Fibroblast of pulmonary artery (primary cell): ENCODE results near the gene PRSS16.
A peak's percentile ranks its signal among the peaks of the same experiment; 100 is the strongest.

Experiments
- DNase-seq: peaks from one replicate; pipeline ENCODE4 v3.0.0-alpha.2; 2010; ENCODE audit warnings: low read depth
- H3K4me3 ChIP-seq: replicated peaks from 2 replicates; pipeline ENCODE4 v1.5.1; 2011; ENCODE audit warnings: low read depth, mild to moderate bottlenecking, control low read depth, low read length, moderate library complexity
- CTCF ChIP-seq: IDR thresholded peaks from 2 replicates; pipeline ENCODE4 v1.5.1; 2011; ENCODE audit warnings: mild to moderate bottlenecking, control low read depth, low read length, inconsistent platforms; ENCODE audit errors: missing control alignments

PRSS16 gene

GRCh38 chr6:27275025-27275956, 27.8 kb downstream of the PRSS16 start:
- TF ChIP-seq CTCF, result no peak
- DNase-seq, result no peak
- no peak overlapping the region for H3K4me3 ChIP-seq

- DNase-seq, result no peak
- peak overlapping the region; percentile 49 for H3K4me3 ChIP-seq
- TF ChIP-seq CTCF, result no peak
Measured at GRCh38 chr6:27279513-27280063, 32.1 kb downstream of the PRSS16 start.

- peak; percentile 45 for DNase-seq
- TF ChIP-seq CTCF, result no peak
- H3K4me3 ChIP-seq, result peak overlapping the region; percentile 49
Measured at GRCh38 chr6:27280064-27280539, 32.6 kb downstream of the PRSS16 start.

- no peak for DNase-seq
- H3K4me3 ChIP-seq, result peak overlapping the region; percentile 49
- TF ChIP-seq CTCF, result no peak
Measured at GRCh38 chr6:27280540-27281000, 33.1 kb downstream of the PRSS16 start.

GRCh38 chr6:27281105-27281539, 33.6 kb downstream of the PRSS16 start:
- no peak for TF ChIP-seq CTCF
- H3K4me3 ChIP-seq, result no peak overlapping the region
- no peak for DNase-seq

- no peak overlapping the region for H3K4me3 ChIP-seq
- no peak for TF ChIP-seq CTCF
- DNase-seq, result no peak
Measured at GRCh38 chr6:27281569-27281968, 34.1 kb downstream of the PRSS16 start.
